ENCODE results near the gene ZNF771.

The ZNF771 gene

GRCh38 chr16:30407102-30407803 lies at the start of gene ZNF771:
ZNF771 (plus strand) TSS chr16:30407606; CDS start chr16:30408054, 448 bp downstream.
- peak; percentile 80 for DNase-seq (ENCODE audit: low spot score)

- no peak for DNase-seq (ENCODE audit: low spot score)
Measured at GRCh38 chr16:30357715-30358576, 49.5 kb upstream of the ZNF771 start.

GRCh38 chr16:30358577-30358936 lies 48.8 kb upstream of the ZNF771 start:
- DNase-seq (ENCODE audit: low spot score), result no peak

GRCh38 chr16:30358990-30359870 lies 48.2 kb upstream of the ZNF771 start:
- DNase-seq (ENCODE audit: low spot score), result no peak

GRCh38 chr16:30359871-30360170 lies 47.6 kb upstream of the ZNF771 start:
- DNase-seq (ENCODE audit: low spot score), result no peak

GRCh38 chr16:30361180-30361579 lies 46.2 kb upstream of the ZNF771 start:
- DNase-seq (ENCODE audit: low spot score), result no peak

GRCh38 chr16:30365200-30365599 lies 42.2 kb upstream of the ZNF771 start:
- DNase-seq (ENCODE audit: low spot score), result no peak

- no peak for DNase-seq (ENCODE audit: low spot score)
Measured at GRCh38 chr16:30366511-30366910, 40.9 kb upstream of the ZNF771 start.

- DNase-seq (ENCODE audit: low spot score), result no peak
Measured at GRCh38 chr16:30367349-30368009, 39.9 kb upstream of the ZNF771 start.

- DNase-seq (ENCODE audit: low spot score), result no peak
Measured at GRCh38 chr16:30368122-30368791, 39.1 kb upstream of the ZNF771 start.

GRCh38 chr16:30368792-30369090 lies 38.7 kb upstream of the ZNF771 start:
- DNase-seq (ENCODE audit: low spot score), result no peak

GRCh38 chr16:30369091-30369937 lies 38.1 kb upstream of the ZNF771 start:
- no peak for DNase-seq (ENCODE audit: low spot score)

- DNase-seq (ENCODE audit: low spot score), result no peak
Measured at GRCh38 chr16:30369938-30370455, 37.4 kb upstream of the ZNF771 start.

- peak; percentile 99 for DNase-seq (ENCODE audit: low spot score)
Measured at GRCh38 chr16:30370456-30371247, 36.8 kb upstream of the ZNF771 start, which contains the start of gene TBC1D10B. TBC1D10B (minus strand) TSS chr16:30370494; CDS start chr16:30370183, 311 bp downstream.

- DNase-seq (ENCODE audit: low spot score), result no peak
Measured at GRCh38 chr16:30371248-30371816, 36.1 kb upstream of the ZNF771 start.

GRCh38 chr16:30372038-30372712 lies 35.2 kb upstream of the ZNF771 start:
- no peak for DNase-seq (ENCODE audit: low spot score)

- no peak for DNase-seq (ENCODE audit: low spot score)
Measured at GRCh38 chr16:30372725-30373124, 34.7 kb upstream of the ZNF771 start.

- no peak for DNase-seq (ENCODE audit: low spot score)
Measured at GRCh38 chr16:30374538-30374937, 32.9 kb upstream of the ZNF771 start, which contains the start of gene MYL11. MYL11 (plus strand) TSS chr16:30374802; CDS start chr16:30374858, 56 bp downstream.

Data from HuH-7.5 (cell line).